ENCODE measurements around the gene LIMK1.
A peak's percentile ranks its signal among the peaks of the same experiment; 100 is the strongest.

Gene LIMK1

DNA sequence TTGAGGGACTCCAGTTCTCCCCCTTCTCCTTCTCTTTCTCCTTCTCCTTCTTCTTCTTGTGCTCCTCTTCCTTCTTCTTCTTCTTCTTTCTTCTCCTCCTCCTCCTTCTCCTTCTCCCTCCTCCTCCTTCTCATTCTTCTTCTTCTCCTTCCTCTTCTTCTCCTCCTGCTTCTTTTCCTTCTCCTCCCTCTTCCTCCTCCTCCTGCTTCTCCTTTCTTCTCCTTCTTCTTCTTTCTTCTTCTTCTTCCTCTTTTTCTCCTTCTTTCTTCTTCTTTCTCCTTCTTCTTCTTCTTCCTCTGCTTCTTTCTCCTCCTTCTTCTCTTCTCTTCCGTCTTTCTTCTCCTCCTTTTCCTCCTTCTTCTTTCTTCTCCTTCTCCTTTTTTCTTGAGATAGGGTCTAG is 25.6 kb upstream of the LIMK1 start:
- Histone ChIP-seq H3K9me3 (ENCODE audit: control insufficient read depth in 1 of 2, low read length in 2 of 2) (no peaks in the 10 kb centered on the region), H3K27ac (ENCODE audit: low read length) (no peak overlapping the region), H3K4me3 (ENCODE audit: low read depth in 1 of 2, low read length in 2 of 2) (no peak overlapping the region), H3K36me3 (ENCODE audit: control insufficient read depth in 1 of 2, insufficient read depth in 2 of 2, low read length in 2 of 2) (peaks cover 5 to 39% of the 10 kb centered on the region in 2 donors), H3K4me1 (ENCODE audit: control insufficient read depth in 1 of 2, insufficient read depth in 2 of 2, low read length in 2 of 2) (peaks cover 0 to 6% of the 10 kb centered on the region in 2 donors), H3K27me3 (ENCODE audit: low read depth, low read length) (no peaks in the 10 kb centered on the region)

DNA sequence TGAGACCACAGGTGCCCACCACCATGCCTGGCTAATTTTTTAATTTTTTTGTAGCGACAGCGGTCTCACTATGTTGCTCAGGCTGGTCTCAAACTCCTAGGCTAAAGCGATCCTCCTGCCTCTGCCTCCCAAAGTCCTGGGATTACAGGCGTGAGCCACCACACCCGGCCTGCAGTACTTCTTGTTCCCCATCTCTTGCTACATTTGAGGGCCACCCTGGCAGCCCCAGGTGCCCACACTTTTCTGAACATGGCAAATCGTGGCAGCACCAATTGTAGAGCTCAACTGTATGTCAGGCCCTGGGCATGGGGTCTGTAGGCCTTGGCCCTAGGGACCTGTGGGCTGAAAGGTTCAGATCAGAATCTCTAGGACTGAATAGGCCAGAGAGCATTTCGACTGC is 25.1 kb upstream of the LIMK1 start:
- Histone ChIP-seq H3K27me3 (ENCODE audit: low read depth, low read length) (no peaks in the 10 kb centered on the region), H3K27ac (ENCODE audit: low read length) (no peak overlapping the region)

DNA sequence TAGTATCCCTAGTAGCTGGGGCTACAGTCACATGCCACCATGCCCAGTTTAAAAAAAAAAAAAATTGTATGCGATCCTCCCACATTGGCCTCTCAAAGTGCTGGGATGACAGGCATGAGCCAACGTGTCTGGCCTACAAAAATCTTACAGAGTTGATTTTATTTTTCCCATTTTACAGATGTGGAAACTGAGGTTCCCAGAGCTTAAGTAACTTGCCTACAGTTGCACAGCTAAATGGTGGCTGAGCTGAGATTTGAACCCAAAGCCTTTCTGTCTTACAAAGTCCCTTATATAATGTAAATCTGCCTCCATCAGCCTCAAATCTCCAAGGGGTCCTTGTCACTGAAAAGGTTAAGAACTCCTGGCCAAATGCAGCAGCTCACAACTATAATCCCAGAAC is 24.6 kb upstream of the LIMK1 start:
- peaks cover 0 to 6% of the 10 kb centered on the region in 2 donors for H3K4me1 ChIP-seq (ENCODE audit: control insufficient read depth in 1 of 2, insufficient read depth in 2 of 2, low read length in 2 of 2)
- H3K27me3 ChIP-seq (ENCODE audit: low read depth, low read length) = no peaks in the 10 kb centered on the region
- no peak overlapping the region for H3K4me3 ChIP-seq (ENCODE audit: low read depth in 1 of 2, low read length in 2 of 2)
- H3K27ac ChIP-seq (ENCODE audit: low read length) = no peak overlapping the region
- peaks cover 5 to 34% of the 10 kb centered on the region in 2 donors for H3K36me3 ChIP-seq (ENCODE audit: control insufficient read depth in 1 of 2, insufficient read depth in 2 of 2, low read length in 2 of 2)
- H3K9me3 ChIP-seq (ENCODE audit: control insufficient read depth in 1 of 2, low read length in 2 of 2) = no peaks in the 10 kb centered on the region

More for the DNA sequence above, 25.1 kb upstream of the LIMK1 start:
- Histone ChIP-seq H3K4me3 (ENCODE audit: low read depth in 1 of 2, low read length in 2 of 2) (no peak overlapping the region), H3K36me3 (ENCODE audit: control insufficient read depth in 1 of 2, insufficient read depth in 2 of 2, low read length in 2 of 2) (peaks cover 5 to 35% of the 10 kb centered on the region in 2 donors), H3K4me1 (ENCODE audit: control insufficient read depth in 1 of 2, insufficient read depth in 2 of 2, low read length in 2 of 2) (peaks cover 0 to 6% of the 10 kb centered on the region in 2 donors), H3K9me3 (ENCODE audit: control insufficient read depth in 1 of 2, low read length in 2 of 2) (no peaks in the 10 kb centered on the region)

DNA sequence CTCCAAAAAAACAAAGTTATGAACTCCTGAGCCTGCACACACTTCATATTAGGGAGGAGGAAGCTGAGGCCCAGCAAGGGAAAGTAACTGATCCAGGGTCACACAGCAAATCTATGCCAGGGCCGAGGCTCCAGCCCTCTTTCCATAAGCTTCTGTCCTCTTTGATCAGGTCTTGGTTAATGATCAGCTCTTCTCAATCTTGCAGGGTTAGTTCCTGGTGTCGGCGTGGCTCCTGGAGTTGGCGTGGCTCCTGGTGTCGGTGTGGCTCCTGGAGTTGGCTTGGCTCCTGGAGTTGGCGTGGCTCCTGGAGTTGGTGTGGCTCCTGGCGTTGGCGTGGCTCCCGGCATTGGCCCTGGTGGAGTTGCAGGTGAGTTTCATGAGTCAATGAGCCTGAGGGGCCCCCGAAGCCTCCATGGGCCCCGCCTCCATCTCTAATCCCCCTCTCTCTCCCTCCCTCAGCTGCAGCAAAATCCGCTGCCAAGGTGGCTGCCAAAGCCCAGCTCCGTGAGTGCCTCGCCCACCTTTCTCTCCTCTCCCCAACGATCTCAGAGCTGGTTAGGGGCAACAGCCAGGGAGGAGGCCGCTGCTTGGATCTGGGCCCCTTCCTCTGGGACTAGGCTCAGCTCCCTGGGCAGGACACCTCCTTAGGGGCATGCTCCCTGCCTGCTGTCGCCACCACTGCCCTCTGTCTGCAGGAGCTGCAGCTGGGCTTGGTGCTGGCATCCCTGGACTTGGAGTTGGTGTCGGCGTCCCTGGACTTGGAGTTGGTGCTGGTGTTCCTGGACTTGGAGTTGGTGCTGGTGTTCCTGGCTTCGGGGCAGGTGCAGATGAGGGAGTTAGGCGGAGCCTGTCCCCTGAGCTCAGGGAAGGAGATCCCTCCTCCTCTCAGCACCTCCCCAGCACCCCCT is 23.7 kb upstream of the LIMK1 start:
- Histone ChIP-seq H3K27me3 (ENCODE audit: low read depth, low read length) (no peaks in the 10 kb centered on the region), H3K4me1 (ENCODE audit: control insufficient read depth in 1 of 2, insufficient read depth in 2 of 2, low read length in 2 of 2) (peaks cover 0 to 6% of the 10 kb centered on the region in 2 donors), H3K4me3 (ENCODE audit: low read depth in 1 of 2, low read length in 2 of 2) (no peak overlapping the region), H3K27ac (ENCODE audit: low read length) (no peak overlapping the region), H3K9me3 (ENCODE audit: control insufficient read depth in 1 of 2, low read length in 2 of 2) (no peaks in the 10 kb centered on the region), H3K36me3 (ENCODE audit: control insufficient read depth in 1 of 2, insufficient read depth in 2 of 2, low read length in 2 of 2) (peaks cover 0 to 28% of the 10 kb centered on the region in 2 donors)

DNA sequence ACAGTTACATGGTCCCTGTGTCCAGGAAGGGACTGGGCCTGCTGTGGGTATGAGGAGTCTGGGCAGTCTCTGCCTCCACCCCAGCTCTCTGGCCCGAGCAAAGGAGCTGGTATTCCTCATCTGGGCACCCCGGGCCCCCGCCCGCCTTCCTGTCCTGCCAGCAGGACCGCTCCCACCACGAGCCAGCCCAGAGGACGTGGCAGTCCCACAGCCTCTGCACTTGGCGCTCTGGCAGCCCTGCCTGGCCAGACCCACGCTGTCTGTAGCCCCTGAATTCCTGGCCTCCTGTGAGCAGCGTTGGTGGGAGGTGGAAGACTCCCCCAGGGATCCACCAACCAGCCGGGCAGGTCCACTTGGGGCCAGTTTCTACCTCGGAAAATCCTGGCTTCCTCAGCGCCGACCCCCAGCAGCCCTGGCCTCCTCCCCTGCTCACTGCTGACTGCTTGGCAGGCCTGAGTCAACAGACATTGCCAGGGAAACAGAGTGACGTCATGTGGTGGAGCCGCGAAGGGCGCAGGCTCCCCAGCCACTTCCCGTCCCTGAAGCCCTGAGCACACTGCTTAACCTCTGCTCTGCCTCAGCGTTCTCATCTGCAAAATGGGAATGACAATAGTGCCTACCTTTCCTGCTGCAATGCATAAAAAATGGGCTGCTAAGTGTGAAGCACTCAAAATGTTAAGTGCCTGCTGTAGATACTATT is 21.6 kb upstream of the LIMK1 start:
- no peaks in the 10 kb centered on the region for H3K27me3 ChIP-seq (ENCODE audit: low read depth, low read length)
- peak overlapping the region; percentile 90 for H3K27ac ChIP-seq (ENCODE audit: low read length)
- peaks cover 0 to 22% of the 10 kb centered on the region in 2 donors for H3K36me3 ChIP-seq (ENCODE audit: control insufficient read depth in 1 of 2, insufficient read depth in 2 of 2, low read length in 2 of 2)
- H3K9me3 ChIP-seq (ENCODE audit: control insufficient read depth in 1 of 2, low read length in 2 of 2) = no peaks in the 10 kb centered on the region
- peak overlapping the region in 1 of 2 donors; percentile 30 for H3K4me3 ChIP-seq (ENCODE audit: low read depth in 1 of 2, low read length in 2 of 2)
- peaks cover 0 to 6% of the 10 kb centered on the region in 2 donors for H3K4me1 ChIP-seq (ENCODE audit: control insufficient read depth in 1 of 2, insufficient read depth in 2 of 2, low read length in 2 of 2)

DNA sequence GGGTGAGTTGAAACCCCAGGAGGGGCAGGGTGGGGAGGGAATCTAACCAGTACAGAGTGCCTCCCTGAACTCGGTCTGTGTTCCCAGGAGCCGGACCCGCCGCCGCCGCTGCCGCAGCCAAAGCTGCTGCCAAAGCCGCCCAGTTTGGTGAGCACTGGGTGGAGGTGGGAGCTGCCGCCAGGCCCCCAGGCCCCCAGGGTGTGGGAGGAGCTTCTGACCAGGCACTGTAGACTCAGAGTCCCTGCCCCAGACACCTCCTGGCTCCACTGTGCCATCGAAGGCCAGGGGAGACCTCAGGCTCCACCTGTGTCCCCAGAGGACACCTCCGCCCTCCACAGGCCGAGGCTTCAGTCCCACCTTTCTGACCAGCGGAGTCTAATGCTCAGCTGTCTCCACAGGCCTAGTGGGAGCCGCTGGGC is 20.4 kb upstream of the LIMK1 start:
- H3K9me3 ChIP-seq (ENCODE audit: control insufficient read depth in 1 of 2, low read length in 2 of 2) = no peaks in the 10 kb centered on the region
- no peaks in the 10 kb centered on the region for H3K27me3 ChIP-seq (ENCODE audit: low read depth, low read length)
- H3K36me3 ChIP-seq (ENCODE audit: control insufficient read depth in 1 of 2, insufficient read depth in 2 of 2, low read length in 2 of 2) = peaks cover 0 to 22% of the 10 kb centered on the region in 2 donors
- no peak overlapping the region for H3K4me3 ChIP-seq (ENCODE audit: low read depth in 1 of 2, low read length in 2 of 2)
- H3K4me1 ChIP-seq (ENCODE audit: control insufficient read depth in 1 of 2, insufficient read depth in 2 of 2, low read length in 2 of 2) = peaks cover 0 to 6% of the 10 kb centered on the region in 2 donors
- no peak overlapping the region for H3K27ac ChIP-seq (ENCODE audit: low read length)

- H3K36me3 ChIP-seq (ENCODE audit: control insufficient read depth in 1 of 2, insufficient read depth in 2 of 2, low read length in 2 of 2) = peaks cover 0 to 22% of the 10 kb centered on the region in 2 donors
- peaks cover 0 to 6% of the 10 kb centered on the region in 2 donors for H3K4me1 ChIP-seq (ENCODE audit: control insufficient read depth in 1 of 2, insufficient read depth in 2 of 2, low read length in 2 of 2)
- H3K4me3 ChIP-seq (ENCODE audit: low read depth in 1 of 2, low read length in 2 of 2) = no peak overlapping the region
- no peaks in the 10 kb centered on the region for H3K9me3 ChIP-seq (ENCODE audit: control insufficient read depth in 1 of 2, low read length in 2 of 2)
- H3K27me3 ChIP-seq (ENCODE audit: low read depth, low read length) = no peaks in the 10 kb centered on the region
- no peak overlapping the region for H3K27ac ChIP-seq (ENCODE audit: low read length)
These were observed 20.0 kb upstream of the LIMK1 start for GRCh38 chr7:74063646-74064045.

DNA sequence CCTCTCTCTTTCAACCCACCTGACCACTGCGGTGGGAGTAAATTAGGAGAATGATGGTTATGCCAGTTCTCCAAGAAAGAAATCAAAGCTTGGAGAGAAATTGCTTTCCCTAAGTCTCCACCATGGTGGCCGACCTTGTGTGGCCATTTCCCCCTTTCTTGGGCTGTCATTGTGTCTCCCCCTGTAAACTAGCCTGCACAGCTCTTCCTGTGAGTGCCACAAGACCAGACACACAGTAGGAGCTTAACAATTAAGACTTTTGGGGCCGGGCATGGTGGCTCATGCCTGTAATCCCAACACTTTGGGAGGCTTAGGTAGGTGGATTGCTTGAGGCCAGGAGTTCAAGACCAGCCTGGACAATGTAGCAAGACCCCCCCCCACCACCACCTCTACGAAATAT is 18.9 kb upstream of the LIMK1 start:
- Histone ChIP-seq H3K27me3 (ENCODE audit: low read depth, low read length) (no peaks in the 10 kb centered on the region), H3K27ac (ENCODE audit: low read length) (no peak overlapping the region), H3K9me3 (ENCODE audit: control insufficient read depth in 1 of 2, low read length in 2 of 2) (no peaks in the 10 kb centered on the region), H3K4me1 (ENCODE audit: control insufficient read depth in 1 of 2, insufficient read depth in 2 of 2, low read length in 2 of 2) (peaks cover 0 to 6% of the 10 kb centered on the region in 2 donors), H3K4me3 (ENCODE audit: low read depth in 1 of 2, low read length in 2 of 2) (no peak overlapping the region), H3K36me3 (ENCODE audit: control insufficient read depth in 1 of 2, insufficient read depth in 2 of 2, low read length in 2 of 2) (peaks cover 0 to 23% of the 10 kb centered on the region in 2 donors)

- Histone ChIP-seq H3K27ac (ENCODE audit: low read length) (no peak overlapping the region), H3K36me3 (ENCODE audit: control insufficient read depth in 1 of 2, insufficient read depth in 2 of 2, low read length in 2 of 2) (peaks cover 0 to 13% of the 10 kb centered on the region in 2 donors), H3K4me1 (ENCODE audit: control insufficient read depth in 1 of 2, insufficient read depth in 2 of 2, low read length in 2 of 2) (peaks cover 0 to 6% of the 10 kb centered on the region in 2 donors), H3K9me3 (ENCODE audit: control insufficient read depth in 1 of 2, low read length in 2 of 2) (no peaks in the 10 kb centered on the region), H3K4me3 (ENCODE audit: low read depth in 1 of 2, low read length in 2 of 2) (no peak overlapping the region), H3K27me3 (ENCODE audit: low read depth, low read length) (no peaks in the 10 kb centered on the region)
These were observed 17.0 kb upstream of the LIMK1 start for GRCh38 chr7:74066626-74067025.

DNA sequence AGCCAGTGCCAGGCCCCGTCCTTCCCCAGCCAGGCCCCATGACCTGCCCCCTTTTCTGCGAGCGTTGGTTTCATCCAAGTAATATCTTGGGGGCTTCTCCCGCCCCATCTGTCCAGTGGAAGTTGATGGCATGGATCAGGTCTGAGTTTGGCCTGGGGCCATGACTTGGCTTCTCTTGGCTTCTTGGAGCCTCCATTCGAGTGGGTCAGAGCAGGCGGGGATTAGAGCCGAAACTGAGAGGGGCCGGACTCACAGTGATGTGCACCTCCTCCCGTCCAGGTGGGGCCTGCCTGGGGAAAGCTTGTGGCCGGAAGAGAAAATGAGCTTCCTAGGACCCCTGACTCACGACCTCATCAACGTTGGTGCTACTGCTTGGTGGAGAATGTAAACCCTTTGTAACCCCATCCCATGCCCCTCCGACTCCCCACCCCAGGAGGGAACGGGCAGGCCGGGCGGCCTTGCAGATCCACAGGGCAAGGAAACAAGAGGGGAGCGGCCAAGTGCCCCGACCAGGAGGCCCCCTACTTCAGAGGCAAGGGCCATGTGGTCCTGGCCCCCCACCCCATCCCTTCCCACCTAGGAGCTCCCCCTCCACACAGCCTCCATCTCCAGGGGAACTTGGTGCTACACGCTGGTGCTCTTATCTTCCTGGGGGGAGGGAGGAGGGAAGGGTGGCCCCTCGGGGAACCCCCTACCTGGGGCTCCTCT is 15.1 kb upstream of the LIMK1 start:
- no peaks in the 10 kb centered on the region for H3K9me3 ChIP-seq (ENCODE audit: control insufficient read depth in 1 of 2, low read length in 2 of 2)
- H3K4me3 ChIP-seq (ENCODE audit: low read depth in 1 of 2, low read length in 2 of 2) = no peak overlapping the region
- H3K4me1 ChIP-seq (ENCODE audit: control insufficient read depth in 1 of 2, insufficient read depth in 2 of 2, low read length in 2 of 2) = no peaks in the 10 kb centered on the region
- H3K36me3 ChIP-seq (ENCODE audit: control insufficient read depth in 1 of 2, insufficient read depth in 2 of 2, low read length in 2 of 2) = peaks cover 0 to 13% of the 10 kb centered on the region in 2 donors
- no peaks in the 10 kb centered on the region for H3K27me3 ChIP-seq (ENCODE audit: low read depth, low read length)
- H3K27ac ChIP-seq (ENCODE audit: low read length) = no peak overlapping the region

- Histone ChIP-seq H3K36me3 (ENCODE audit: control insufficient read depth in 1 of 2, insufficient read depth in 2 of 2, low read length in 2 of 2) (peaks cover 0 to 9% of the 10 kb centered on the region in 2 donors), H3K27ac (ENCODE audit: low read length) (no peak overlapping the region), H3K4me3 (ENCODE audit: low read depth in 1 of 2, low read length in 2 of 2) (no peak overlapping the region), H3K27me3 (ENCODE audit: low read depth, low read length) (no peaks in the 10 kb centered on the region), H3K4me1 (ENCODE audit: control insufficient read depth in 1 of 2, insufficient read depth in 2 of 2, low read length in 2 of 2) (no peaks in the 10 kb centered on the region), H3K9me3 (ENCODE audit: control insufficient read depth in 1 of 2, low read length in 2 of 2) (no peaks in the 10 kb centered on the region)
These were observed 14.5 kb upstream of the LIMK1 start for GRCh38 chr7:74069086-74069541.
